Fibroblast of lung (primary cell): ENCODE data around the gene CCDC158. TPM values are rescaled to one million over a fixed set of nuclear protein-coding genes. Genes with fewer than 3 reads are reported as not detected.

ENCODE experiments used
- DNase-seq, 2 donors: peaks; one replicate each; pipeline versions ENCODE4 v3.0.0 to v3.0.0-alpha.2; 2010; ENCODE audit warnings: low read depth in 2 of 2
- H2AFZ ChIP-seq: 2 replicates; pipeline ENCODE4 v1.5.1; 2012; ENCODE audit warnings: low read length, control low read depth, inconsistent platforms
- H3K27ac ChIP-seq: 2 replicates; pipeline ENCODE4 v1.5.1; 2011; ENCODE audit warnings: low read length, control low read depth; ENCODE audit not compliant: insufficient read depth
- H3K27me3 ChIP-seq: 2 replicates; pipeline ENCODE4 v1.5.1; 2011; ENCODE audit warnings: mild to moderate bottlenecking, low read length; ENCODE audit not compliant: control insufficient read depth, insufficient read depth
- H3K36me3 ChIP-seq: 2 replicates; pipeline ENCODE4 v1.5.1; 2011; ENCODE audit warnings: low read length; ENCODE audit not compliant: control insufficient read depth, insufficient read depth
- H3K4me1 ChIP-seq: 2 replicates; pipeline ENCODE4 v1.5.1; 2011; ENCODE audit warnings: low read length; ENCODE audit not compliant: control insufficient read depth, insufficient read depth; ENCODE audit errors: extremely low read depth
- H3K4me2 ChIP-seq: 2 replicates; pipeline ENCODE4 v1.5.1; 2011; ENCODE audit warnings: low read length, control low read depth; ENCODE audit not compliant: insufficient read depth; ENCODE audit errors: extremely low read depth
- H3K4me3 ChIP-seq, 4 experiments: fragments of 200-600 bp in 1 of 4; sonication (generic) in 1 of 4; replicated peaks in 1 of 4; 2 replicates each; pipeline ENCODE4 v1.5.1; 2011 to 2016; ENCODE audit warnings: low read length in 4 of 4, low read depth in 3 of 4, mild to moderate bottlenecking in 3 of 4, control low read depth in 2 of 4, inconsistent platforms in 1 of 4, mixed read lengths in 1 of 4; ENCODE audit not compliant: insufficient read depth in 1 of 4; ENCODE audit errors: control extremely low read depth in 1 of 4
- H3K79me2 ChIP-seq: 2 replicates; pipeline ENCODE4 v1.5.1; 2012; ENCODE audit warnings: mild to moderate bottlenecking, low read length, inconsistent platforms; ENCODE audit not compliant: control insufficient read depth, insufficient read depth
- H3K9ac ChIP-seq: 2 replicates; pipeline ENCODE4 v1.5.1; 2011; ENCODE audit warnings: mild to moderate bottlenecking, low read length, control low read depth; ENCODE audit not compliant: insufficient read depth
- H3K9me3 ChIP-seq: 2 replicates; pipeline ENCODE4 v1.5.1; 2012; ENCODE audit warnings: low read depth, low read length; ENCODE audit not compliant: control insufficient read depth, insufficient read depth
- H4K20me1 ChIP-seq: 2 replicates; pipeline ENCODE4 v1.5.1; 2011; ENCODE audit warnings: low read length; ENCODE audit not compliant: control insufficient read depth, insufficient read depth; ENCODE audit errors: extremely low read depth
- EZH2 ChIP-seq: IDR thresholded peaks from 2 replicates; pipeline ENCODE4 v1.5.1; 2012; ENCODE audit warnings: low read length, control low read depth, mild to moderate bottlenecking; ENCODE audit errors: missing control alignments
- polyA plus RNA-seq, 2 donors: library from polyadenylated mRNA; depleted of rRNA in 1 of 2; stranded (reverse) in 1 of 2; unstranded in 1 of 2; fragments of >200 nt; gene quantifications; 2 replicates each; pipeline ENCODE4 v1.2.1, GENCODE V29; 2011 to 2012; ENCODE audit warnings: missing spikeins in 1 of 2
- total RNA-seq: library from RNA; depleted of rRNA; stranded (reverse); fragments of >200 nt; gene quantifications from 2 replicates; pipeline ENCODE4 v1.2.1, GENCODE V29; 2014
- TF ChIP-seq, protein P1 (sequence below), 2 donors: IDR thresholded peaks in 1 of 2; conservative IDR thresholded peaks in 1 of 2; 1 replicate in 1 of 2; 2 replicates in 1 of 2; pipeline ENCODE4 v1.5.1; 2011 to 2012; ENCODE audit warnings: low read length in 2 of 2, control low read depth in 1 of 2, inconsistent platforms in 1 of 2, low read depth in 1 of 2, mild to moderate bottlenecking in 1 of 2

CCDC158 gene
- total and polyA plus RNA-seq, 2 donors (not counting 1 experiment from before 2014, with no cell fraction given): 0.15 to 1.5 TPM

DNA sequence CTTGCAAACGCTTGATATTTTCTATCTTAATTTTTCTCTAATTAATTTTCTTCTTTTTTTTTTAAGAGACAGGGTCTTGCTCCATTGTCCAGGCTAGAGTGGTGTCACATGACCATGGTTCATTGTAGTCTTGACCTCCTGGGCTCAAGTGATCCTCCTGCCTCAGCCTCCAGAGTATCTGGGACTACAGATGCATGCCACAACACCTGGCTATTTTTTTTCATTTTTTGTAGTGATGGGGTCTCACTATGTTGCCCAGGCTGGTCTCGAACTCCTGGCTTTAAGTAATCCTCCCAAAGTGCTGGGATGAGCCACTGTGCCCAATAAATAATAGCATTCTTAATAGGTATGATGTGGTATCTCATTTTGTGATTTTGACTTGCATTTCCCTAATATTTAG lies 32.3 kb upstream of the CCDC158 start:
- Histone ChIP-seq H2AFZ (no peak overlapping the region), H3K27ac (no peak overlapping the region), H3K4me3 (no peak overlapping the region), H3K9me3 (no peaks in the 10 kb centered on the region), H3K36me3 (no peaks in the 10 kb centered on the region), H3K27me3 (no peaks in the 10 kb centered on the region), H3K4me1 (no peaks in the 10 kb centered on the region), H3K79me2 (no peaks in the 10 kb centered on the region), H3K4me2 (no peak overlapping the region), H4K20me1 (no peaks in the 10 kb centered on the region), H3K9ac (no peak overlapping the region)
- TF ChIP-seq, protein P1, sequence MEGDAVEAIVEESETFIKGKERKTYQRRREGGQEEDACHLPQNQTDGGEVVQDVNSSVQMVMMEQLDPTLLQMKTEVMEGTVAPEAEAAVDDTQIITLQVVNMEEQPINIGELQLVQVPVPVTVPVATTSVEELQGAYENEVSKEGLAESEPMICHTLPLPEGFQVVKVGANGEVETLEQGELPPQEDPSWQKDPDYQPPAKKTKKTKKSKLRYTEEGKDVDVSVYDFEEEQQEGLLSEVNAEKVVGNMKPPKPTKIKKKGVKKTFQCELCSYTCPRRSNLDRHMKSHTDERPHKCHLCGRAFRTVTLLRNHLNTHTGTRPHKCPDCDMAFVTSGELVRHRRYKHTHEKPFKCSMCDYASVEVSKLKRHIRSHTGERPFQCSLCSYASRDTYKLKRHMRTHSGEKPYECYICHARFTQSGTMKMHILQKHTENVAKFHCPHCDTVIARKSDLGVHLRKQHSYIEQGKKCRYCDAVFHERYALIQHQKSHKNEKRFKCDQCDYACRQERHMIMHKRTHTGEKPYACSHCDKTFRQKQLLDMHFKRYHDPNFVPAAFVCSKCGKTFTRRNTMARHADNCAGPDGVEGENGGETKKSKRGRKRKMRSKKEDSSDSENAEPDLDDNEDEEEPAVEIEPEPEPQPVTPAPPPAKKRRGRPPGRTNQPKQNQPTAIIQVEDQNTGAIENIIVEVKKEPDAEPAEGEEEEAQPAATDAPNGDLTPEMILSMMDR (conservative IDR thresholded peaks at IDR 0.05 in 1 of 2, IDR thresholded peaks at IDR 0.05 in 1 of 2; ENCODE audit: low read depth in 1 of 2, low read length in 2 of 2): no peak
- no peak for TF ChIP-seq EZH2
- DNase-seq: no peak

DNA sequence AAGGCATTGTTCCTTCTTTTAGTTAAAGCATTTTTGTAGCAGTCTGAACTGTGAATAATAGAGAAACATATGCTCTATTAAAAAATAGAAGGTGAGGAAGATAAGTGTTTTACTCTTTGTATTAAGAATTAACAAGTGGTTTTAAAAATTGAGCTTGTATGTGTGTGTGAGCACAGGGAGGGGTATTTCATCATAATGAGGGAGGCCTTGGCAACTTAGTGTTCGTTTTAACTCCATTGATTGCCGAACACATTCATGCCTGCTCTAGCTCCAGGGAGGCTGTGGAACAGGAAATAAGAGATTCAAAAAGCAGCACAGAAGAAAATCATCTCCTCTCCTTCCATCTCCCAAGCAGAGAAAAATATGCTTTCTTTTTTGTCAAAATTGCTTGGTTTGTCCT lies 28.9 kb upstream of the CCDC158 start:
- Histone ChIP-seq H3K27me3 (no peaks in the 10 kb centered on the region), H3K79me2 (no peaks in the 10 kb centered on the region), H3K9me3 (no peaks in the 10 kb centered on the region), H3K4me2 (no peak overlapping the region), H3K4me3 (no peak overlapping the region), H3K9ac (no peak overlapping the region), H3K36me3 (no peaks in the 10 kb centered on the region), H3K27ac (no peak overlapping the region), H2AFZ (no peak overlapping the region), H3K4me1 (no peaks in the 10 kb centered on the region), H4K20me1 (no peaks in the 10 kb centered on the region)
- peak; percentile 9 to 52 for DNase-seq
- TF ChIP-seq, protein P1 (conservative IDR thresholded peaks at IDR 0.05 in 1 of 2, IDR thresholded peaks at IDR 0.05 in 1 of 2; ENCODE audit: low read depth in 1 of 2, low read length in 2 of 2): no peak
- TF ChIP-seq EZH2: no peak

DNA sequence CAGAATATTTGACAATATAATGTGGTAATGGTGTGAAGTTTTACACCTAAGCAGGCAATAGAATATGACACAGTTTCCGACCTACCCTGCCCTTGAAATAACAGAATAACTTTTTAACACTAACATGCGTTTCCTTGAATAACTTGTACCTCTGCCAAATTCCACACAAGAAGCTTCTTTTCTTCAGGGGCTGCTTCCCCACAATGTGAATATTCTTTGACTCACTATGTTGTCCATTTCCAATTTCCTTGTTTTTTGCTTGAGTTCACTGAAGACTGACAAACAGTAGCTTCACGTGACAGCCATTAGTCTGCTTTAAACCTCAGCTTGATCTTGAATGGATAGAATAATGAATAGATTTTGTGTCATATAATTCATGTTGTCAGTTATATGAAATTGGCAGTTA lies 28.4 kb upstream of the CCDC158 start:
- Histone ChIP-seq H3K27ac (no peak overlapping the region), H3K4me1 (no peaks in the 10 kb centered on the region), H4K20me1 (no peaks in the 10 kb centered on the region), H3K4me2 (no peak overlapping the region), H2AFZ (no peak overlapping the region), H3K27me3 (no peaks in the 10 kb centered on the region), H3K79me2 (no peaks in the 10 kb centered on the region), H3K9ac (no peak overlapping the region), H3K4me3 (no peak overlapping the region), H3K9me3 (no peaks in the 10 kb centered on the region), H3K36me3 (no peaks in the 10 kb centered on the region)
- TF ChIP-seq, protein P1 (conservative IDR thresholded peaks at IDR 0.05 in 1 of 2, IDR thresholded peaks at IDR 0.05 in 1 of 2; ENCODE audit: low read depth in 1 of 2, low read length in 2 of 2): no peak
- no peak for TF ChIP-seq EZH2
- DNase-seq: peak in 1 of 2 donors; percentile 87
